DOHH2 (cell line): ENCODE results near the gene RPL7L1.

ENCODE experiments used
- EZH2phosphoT487 ChIP-seq: fragments of 200-600 bp; sonication (generic); IDR thresholded peaks from 2 replicates; pipeline ENCODE4 v1.6.1; 2017; ENCODE audit warnings: borderline replicate concordance, mild to moderate bottlenecking, antibody characterized with exemption, low read length, moderate library complexity, mixed read lengths
- TF ChIP-seq, protein P1 (sequence below): fragments of 200-600 bp; sonication (generic); IDR thresholded peaks from one replicate; pipeline ENCODE4 v1.5.1; 2014; ENCODE audit warnings: antibody characterized with exemption, mild to moderate bottlenecking, low read depth, low read length; ENCODE audit not compliant: poor library complexity, severe bottlenecking

DNA sequence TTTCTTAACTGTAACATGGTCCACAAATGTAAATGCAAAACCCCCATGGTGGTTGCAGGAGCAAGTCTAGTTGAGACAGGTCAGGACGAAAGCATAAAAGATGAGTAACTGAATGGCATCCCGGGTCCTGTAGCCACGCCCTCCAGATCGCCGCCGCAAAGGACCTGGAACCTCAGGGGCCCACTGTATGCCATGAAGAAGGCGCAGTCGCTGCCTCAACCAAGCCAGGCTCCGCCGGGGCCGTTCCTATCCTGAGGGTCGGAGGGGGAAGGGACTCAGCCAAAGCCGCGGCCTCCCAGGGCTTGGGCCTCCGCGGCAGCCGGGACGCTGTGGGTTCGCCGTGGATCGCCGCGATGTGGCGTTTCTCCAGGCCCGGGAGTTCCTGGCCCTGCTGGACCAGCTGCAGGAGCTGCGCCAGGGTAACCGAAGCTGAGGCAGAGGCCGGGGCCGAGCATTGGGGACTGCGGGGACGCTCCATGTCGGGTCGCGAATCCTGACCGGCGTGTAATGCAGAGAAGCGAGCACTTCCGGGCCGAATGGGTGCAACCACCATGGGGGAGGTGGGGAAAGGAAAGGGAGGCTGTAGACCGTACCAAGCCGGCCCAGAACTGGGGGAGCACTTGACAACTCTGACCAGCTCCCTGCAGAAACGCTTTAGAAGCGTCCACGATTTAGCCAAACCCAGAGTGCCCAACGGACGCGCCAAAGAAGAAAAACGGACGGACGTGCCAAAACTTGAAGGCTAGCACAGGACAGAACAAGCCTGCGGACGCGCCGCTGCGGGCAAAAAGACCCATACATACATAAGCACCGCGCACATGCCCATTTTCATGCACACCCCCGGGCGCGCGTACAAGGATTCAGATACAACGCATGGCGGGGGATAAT lies 11.1 kb downstream of the RPL7L1 start:
- TF ChIP-seq, protein P1, sequence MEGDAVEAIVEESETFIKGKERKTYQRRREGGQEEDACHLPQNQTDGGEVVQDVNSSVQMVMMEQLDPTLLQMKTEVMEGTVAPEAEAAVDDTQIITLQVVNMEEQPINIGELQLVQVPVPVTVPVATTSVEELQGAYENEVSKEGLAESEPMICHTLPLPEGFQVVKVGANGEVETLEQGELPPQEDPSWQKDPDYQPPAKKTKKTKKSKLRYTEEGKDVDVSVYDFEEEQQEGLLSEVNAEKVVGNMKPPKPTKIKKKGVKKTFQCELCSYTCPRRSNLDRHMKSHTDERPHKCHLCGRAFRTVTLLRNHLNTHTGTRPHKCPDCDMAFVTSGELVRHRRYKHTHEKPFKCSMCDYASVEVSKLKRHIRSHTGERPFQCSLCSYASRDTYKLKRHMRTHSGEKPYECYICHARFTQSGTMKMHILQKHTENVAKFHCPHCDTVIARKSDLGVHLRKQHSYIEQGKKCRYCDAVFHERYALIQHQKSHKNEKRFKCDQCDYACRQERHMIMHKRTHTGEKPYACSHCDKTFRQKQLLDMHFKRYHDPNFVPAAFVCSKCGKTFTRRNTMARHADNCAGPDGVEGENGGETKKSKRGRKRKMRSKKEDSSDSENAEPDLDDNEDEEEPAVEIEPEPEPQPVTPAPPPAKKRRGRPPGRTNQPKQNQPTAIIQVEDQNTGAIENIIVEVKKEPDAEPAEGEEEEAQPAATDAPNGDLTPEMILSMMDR = no peak
- TF ChIP-seq EZH2phosphoT487 = no peak
